Neural crest cell (in vitro differentiated cells): ENCODE results near the gene SCARB1. TPM values are rescaled to one million over a fixed set of nuclear protein-coding genes. Genes with fewer than 3 reads are reported as not detected.
"Not testable (repeated sequence)": the region's sequence is repeated elsewhere in the genome, so short reads cannot be mapped to it uniquely, and the experiment has no call there.

Experiments
- DNase-seq: peaks from one replicate; pipeline ENCODE4 v3.0.0; 2021; ENCODE audit warnings: low read depth, mixed read lengths, low spot score
- H3K27ac Mint-ChIP-seq: one replicate; pipeline ENCODE4 v1.8.0; 2021; ENCODE audit warnings: mild to moderate bottlenecking, mixed read lengths; ENCODE audit not compliant: unreplicated experiment
- H3K27me3 Mint-ChIP-seq: 2 replicates; pipeline ENCODE4 v1.8.0; 2021; ENCODE audit warnings: low read depth, mild to moderate bottlenecking, mixed read lengths
- H3K36me3 Mint-ChIP-seq: 2 replicates; pipeline ENCODE4 v1.8.0; 2021; ENCODE audit warnings: low read depth, mild to moderate bottlenecking, mixed read lengths
- H3K4me1 Mint-ChIP-seq: 2 replicates; pipeline ENCODE4 v1.8.0; 2021; ENCODE audit warnings: mixed read lengths
- H3K4me3 Mint-ChIP-seq: one replicate; pipeline ENCODE4 v1.8.0; 2021; ENCODE audit warnings: mild to moderate bottlenecking, mixed read lengths
- H3K9me3 Mint-ChIP-seq: 2 replicates; pipeline ENCODE4 v1.8.0; 2021; ENCODE audit warnings: mixed read lengths
- total RNA-seq: library from RNA; stranded (reverse); gene quantifications from 2 replicates; pipeline ENCODE4 v1.2.1, GENCODE V29; 2021
- TF ChIP-seq, protein P1 (sequence below): fragments of 200-600 bp; sonication (generic); conservative IDR thresholded peaks from 2 replicates; pipeline ENCODE4 v1.5.0; 2021; ENCODE audit warnings: antibody characterized with exemption, mild to moderate bottlenecking

SCARB1 gene
- total RNA-seq, 1 donor from 2014 or later = 50.9 TPM

GRCh38 chr12:124906606-124907261 lies 43.1 kb upstream of the SCARB1 start:
- Mint-ChIP-seq H3K9me3 (no peaks in the 10 kb centered on the region), H3K27ac (no peak overlapping the region), H3K27me3 (no peaks in the 10 kb centered on the region), H3K4me1 (peaks cover 44% of the 10 kb centered on the region), H3K36me3 (peaks cover 10% of the 10 kb centered on the region), H3K4me3 (peak overlapping the region; percentile 49)
- TF ChIP-seq, protein P1, sequence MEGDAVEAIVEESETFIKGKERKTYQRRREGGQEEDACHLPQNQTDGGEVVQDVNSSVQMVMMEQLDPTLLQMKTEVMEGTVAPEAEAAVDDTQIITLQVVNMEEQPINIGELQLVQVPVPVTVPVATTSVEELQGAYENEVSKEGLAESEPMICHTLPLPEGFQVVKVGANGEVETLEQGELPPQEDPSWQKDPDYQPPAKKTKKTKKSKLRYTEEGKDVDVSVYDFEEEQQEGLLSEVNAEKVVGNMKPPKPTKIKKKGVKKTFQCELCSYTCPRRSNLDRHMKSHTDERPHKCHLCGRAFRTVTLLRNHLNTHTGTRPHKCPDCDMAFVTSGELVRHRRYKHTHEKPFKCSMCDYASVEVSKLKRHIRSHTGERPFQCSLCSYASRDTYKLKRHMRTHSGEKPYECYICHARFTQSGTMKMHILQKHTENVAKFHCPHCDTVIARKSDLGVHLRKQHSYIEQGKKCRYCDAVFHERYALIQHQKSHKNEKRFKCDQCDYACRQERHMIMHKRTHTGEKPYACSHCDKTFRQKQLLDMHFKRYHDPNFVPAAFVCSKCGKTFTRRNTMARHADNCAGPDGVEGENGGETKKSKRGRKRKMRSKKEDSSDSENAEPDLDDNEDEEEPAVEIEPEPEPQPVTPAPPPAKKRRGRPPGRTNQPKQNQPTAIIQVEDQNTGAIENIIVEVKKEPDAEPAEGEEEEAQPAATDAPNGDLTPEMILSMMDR = peak; percentile 99
- DNase-seq = peak; percentile 94

- Mint-ChIP-seq H3K27ac (peak overlapping the region; percentile 7), H3K36me3 (no peaks in the 10 kb centered on the region), H3K4me3 (peak overlapping the region; percentile 54), H3K9me3 (no peaks in the 10 kb centered on the region), H3K27me3 (no peaks in the 10 kb centered on the region), H3K4me1 (peaks cover 22% of the 10 kb centered on the region)
- peak; percentile 42 for DNase-seq
- TF ChIP-seq, protein P1 = no peak
Measured at GRCh38 chr12:124904306-124905098, 40.8 kb upstream of the SCARB1 start.

DNA sequence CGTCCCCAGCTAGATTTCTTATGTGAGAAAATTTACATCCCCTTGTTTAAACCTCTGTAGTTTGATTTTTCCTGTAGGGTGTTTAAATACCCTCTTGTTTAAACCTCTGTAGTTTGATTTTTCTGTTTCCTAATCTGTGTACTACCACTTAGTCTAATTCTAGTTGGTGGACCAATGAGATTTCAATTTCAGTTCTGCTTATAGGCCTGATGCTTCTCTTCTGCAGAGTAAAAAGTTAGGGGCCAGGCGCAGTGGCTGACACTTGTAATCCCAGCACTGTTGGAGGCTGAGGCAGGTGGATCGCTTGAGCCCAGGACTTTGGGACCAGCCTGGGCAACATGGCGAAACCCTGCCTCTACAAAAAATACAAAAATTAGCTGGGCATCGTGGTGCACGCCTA lies 39.3 kb upstream of the SCARB1 start:
- DNase-seq = no peak
- no peaks in the 10 kb centered on the region for H3K27me3 Mint-ChIP-seq
- H3K9me3 Mint-ChIP-seq = no peaks in the 10 kb centered on the region
- peaks cover 22% of the 10 kb centered on the region for H3K4me1 Mint-ChIP-seq
- no peak overlapping the region for H3K4me3 Mint-ChIP-seq
- no peak overlapping the region for H3K27ac Mint-ChIP-seq
- H3K36me3 Mint-ChIP-seq = no peaks in the 10 kb centered on the region
- TF ChIP-seq, protein P1 = no peak

- Mint-ChIP-seq H3K4me3 (no peak overlapping the region), H3K36me3 (no peaks in the 10 kb centered on the region), H3K4me1 (peaks cover 20% of the 10 kb centered on the region), H3K27me3 (no peaks in the 10 kb centered on the region), H3K9me3 (no peaks in the 10 kb centered on the region), H3K27ac (no peak overlapping the region)
- no peak for DNase-seq
- TF ChIP-seq, protein P1 = no peak
Measured at GRCh38 chr12:124901003-124901402, 37.3 kb upstream of the SCARB1 start.

GRCh38 chr12:124900345-124900795 lies 36.7 kb upstream of the SCARB1 start:
- H3K27me3 Mint-ChIP-seq, DNase-seq, H3K9me3 Mint-ChIP-seq, H3K4me3 Mint-ChIP-seq, H3K27ac Mint-ChIP-seq, H3K36me3 Mint-ChIP-seq: not testable (repeated sequence)
- peaks cover 16% of the 10 kb centered on the region for H3K4me1 Mint-ChIP-seq

GRCh38 chr12:124898923-124899294 lies 35.2 kb upstream of the SCARB1 start:
- Mint-ChIP-seq H3K4me3 (no peak overlapping the region), H3K36me3 (no peaks in the 10 kb centered on the region), H3K4me1 (peaks cover 5% of the 10 kb centered on the region), H3K9me3 (no peaks in the 10 kb centered on the region), H3K27ac (no peak overlapping the region), H3K27me3 (no peaks in the 10 kb centered on the region)
- TF ChIP-seq, protein P1 = no peak
- no peak for DNase-seq
